GM18870 (cell line): ENCODE results near the gene PIMREG.
"Not testable (repeated sequence)": the region's sequence is repeated elsewhere in the genome, so short reads cannot be mapped to it uniquely, and the experiment has no call there.

Experiments
- ATAC-seq: cut with Tn5 transposase; IDR thresholded peaks from one replicate; pipeline ENCODE4 v1.9.1; 2021; ENCODE audit warnings: moderate library complexity; ENCODE audit not compliant: unreplicated experiment

The PIMREG gene

GRCh38 chr17:6476810-6477179 lies 32.5 kb downstream of the PIMREG start:
- ATAC-seq: no peak

DNA sequence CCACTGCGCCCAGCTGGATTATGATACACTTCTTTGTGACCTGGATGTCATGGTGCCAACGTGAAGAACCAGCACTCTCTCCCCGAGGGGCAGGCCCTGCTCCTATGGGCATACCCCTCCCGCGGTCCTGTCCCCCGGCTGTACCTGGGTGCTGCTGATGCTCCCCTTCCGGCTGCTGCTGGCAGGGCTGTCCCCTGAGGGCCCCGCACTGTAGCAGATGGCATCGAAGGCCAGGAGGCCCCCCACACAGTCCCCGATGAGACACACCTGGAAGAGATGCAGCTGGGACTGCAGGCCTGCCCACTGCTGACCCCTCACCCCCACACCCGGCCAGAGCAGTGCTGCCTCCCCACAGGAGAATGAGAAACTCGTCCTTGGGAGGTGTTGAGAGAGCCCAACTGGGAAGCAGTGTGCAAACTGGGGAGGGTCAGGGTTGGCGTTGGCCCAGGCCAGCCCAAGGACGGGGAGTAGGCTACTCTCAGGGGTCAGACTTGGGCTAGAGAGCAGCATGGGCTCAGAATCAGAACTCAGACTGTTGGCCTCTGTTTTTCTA lies 33.7 kb downstream of the PIMREG start:
- no peak for ATAC-seq

- no peak for ATAC-seq
These were observed 34.2 kb downstream of the PIMREG start for GRCh38 chr17:6478486-6478885.

DNA sequence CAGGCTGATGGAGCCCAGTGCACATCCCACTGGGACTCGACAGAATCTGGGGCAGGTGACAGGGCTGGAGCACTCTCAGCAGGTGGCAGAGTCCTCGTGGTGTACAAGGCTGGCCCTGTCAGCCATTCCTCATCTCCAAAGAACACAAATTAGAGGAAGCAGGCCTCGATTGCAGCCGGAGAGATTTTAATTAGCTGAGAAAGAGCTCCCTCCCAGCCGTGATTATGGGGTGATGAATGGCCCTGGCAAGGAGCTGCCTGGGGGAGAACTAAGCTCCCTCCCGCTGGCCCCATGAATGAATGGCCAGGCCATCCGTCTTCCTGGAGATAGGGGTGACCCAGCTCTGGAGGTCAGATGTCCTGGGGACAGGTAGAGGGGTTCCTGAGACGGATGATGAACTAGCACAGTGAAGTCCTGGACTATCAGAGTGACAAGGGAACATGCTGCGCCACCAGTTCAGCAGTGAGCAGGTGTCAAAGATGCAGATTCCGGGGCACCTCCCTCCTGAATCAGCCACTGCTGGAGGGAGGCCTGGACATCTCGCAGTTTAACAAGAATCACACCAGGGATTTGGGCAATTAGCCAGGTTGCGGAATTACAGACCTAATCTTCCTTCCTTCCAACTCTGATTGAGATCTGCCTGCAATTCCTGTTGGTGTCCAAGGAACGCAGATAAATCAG lies 35.5 kb downstream of the PIMREG start:
- no peak for ATAC-seq

- ATAC-seq: no peak
These were observed 36.0 kb downstream of the PIMREG start for GRCh38 chr17:6480303-6480675.

- no peak for ATAC-seq
These were observed 37.8 kb downstream of the PIMREG start for GRCh38 chr17:6482105-6482455.

- not testable (repeated sequence) for ATAC-seq
These were observed 38.5 kb downstream of the PIMREG start for GRCh38 chr17:6482796-6483195.

GRCh38 chr17:6483507-6483906 lies 39.3 kb downstream of the PIMREG start:
- no peak for ATAC-seq

DNA sequence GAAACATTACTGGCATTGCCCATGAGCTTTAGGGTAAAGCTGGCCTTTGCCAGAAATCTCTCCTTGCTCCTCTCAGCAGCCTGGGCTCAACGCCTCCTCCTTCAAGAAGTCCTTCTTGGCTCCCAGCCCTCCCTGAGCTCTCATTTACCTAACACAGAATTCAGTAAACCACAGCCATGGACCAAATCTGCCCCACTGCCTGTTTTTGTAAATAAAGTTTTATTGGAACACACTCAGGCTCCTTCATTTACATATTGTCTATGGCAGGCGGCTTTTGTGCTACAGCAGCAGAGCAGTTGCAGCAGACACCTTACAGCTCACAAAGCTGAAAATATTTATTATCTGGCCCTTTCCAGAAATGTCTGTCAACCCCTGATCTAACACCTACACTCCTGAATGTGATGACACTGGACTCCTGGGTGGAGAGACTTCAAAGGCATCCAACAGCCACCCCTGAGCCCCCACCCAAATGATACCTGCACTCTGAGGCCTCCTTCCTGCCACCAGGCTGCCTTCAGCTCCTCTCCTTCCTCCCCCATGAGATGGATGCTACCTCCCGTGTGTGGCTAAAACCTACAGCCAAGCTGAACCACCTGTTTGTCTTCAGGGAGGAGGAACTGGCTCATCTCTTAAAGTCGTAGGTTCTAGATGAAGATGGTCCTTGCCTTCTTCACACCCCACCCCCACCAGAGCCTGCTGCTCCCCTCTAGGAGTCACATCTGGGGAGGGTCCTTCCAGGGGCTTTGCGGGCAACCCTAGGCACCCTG lies 41.6 kb downstream of the PIMREG start:
- no peak for ATAC-seq

- ATAC-seq: no peak
These were observed 43.2 kb downstream of the PIMREG start for GRCh38 chr17:6487251-6488007.

GRCh38 chr17:6488008-6488539 lies 43.8 kb downstream of the PIMREG start:
- ATAC-seq: no peak

GRCh38 chr17:6489016-6489550 lies 44.8 kb downstream of the PIMREG start:
- no peak for ATAC-seq

DNA sequence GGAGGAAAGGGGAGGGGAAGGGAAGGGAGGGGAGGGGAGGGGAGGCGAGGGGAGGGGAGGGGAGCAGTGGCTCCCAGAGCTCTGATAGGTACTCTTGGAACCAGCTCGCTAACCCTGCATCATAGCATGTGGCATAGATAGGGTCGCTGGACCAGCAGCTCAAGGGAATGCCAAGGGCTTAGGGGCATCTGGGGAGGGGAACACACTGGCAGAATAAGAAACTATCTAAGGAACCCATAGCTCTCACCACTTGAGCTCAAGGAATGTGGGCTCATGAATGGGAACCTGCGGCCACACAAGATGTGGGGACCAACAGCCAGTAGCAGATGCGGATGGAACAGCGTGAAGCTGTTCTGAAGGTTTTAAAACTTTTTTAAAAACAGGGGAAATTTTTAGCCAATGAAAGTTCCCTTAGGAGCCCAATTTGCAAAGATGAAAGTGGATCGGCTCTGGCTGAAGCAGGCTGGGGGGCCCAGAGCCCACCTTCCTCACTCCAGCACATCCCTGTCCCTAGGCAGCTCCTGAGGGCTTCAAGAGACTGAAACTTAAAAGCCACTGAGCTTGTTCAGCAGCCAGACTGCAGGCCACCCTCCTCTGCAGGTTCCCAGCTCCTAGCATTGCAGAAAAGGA lies 46.9 kb downstream of the PIMREG start:
- ATAC-seq: no peak

DNA sequence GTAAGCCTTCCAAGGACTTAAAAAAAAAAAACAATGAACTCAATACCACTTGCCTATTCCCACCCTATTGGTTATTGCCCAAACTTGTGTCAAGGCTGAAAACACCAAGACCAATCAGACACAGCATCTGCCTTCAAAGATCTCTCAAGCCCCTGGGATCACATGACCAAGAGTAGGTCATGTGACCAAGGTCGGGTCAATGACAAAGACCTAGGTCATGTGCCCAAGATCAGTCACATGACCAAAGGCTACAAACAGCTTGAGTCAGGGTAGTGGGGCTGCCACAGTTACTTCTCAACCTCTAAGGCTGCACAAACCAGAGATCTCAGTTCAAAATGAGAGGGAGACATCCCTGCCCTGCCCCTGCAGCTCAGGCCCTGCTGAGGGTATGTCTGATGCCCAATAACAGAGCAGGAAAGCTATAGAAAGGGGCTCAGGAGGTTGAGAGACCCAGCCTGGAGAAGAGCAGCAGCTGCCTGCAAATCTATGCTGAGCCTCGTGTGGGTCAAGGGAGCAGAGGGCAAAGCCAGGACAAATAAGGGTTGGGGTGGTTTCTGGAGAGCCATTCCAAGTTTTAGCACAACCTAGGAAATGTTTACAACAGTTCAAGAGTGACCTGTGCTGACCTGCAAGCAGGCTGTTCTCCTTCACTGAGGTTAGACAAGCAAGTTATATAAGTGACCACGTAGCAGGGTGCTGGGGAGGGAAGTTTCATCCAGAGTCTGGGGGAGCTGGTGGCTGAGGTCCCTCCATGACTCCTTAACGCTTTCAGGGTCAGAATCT lies 48.8 kb downstream of the PIMREG start:
- ATAC-seq: no peak

DNA sequence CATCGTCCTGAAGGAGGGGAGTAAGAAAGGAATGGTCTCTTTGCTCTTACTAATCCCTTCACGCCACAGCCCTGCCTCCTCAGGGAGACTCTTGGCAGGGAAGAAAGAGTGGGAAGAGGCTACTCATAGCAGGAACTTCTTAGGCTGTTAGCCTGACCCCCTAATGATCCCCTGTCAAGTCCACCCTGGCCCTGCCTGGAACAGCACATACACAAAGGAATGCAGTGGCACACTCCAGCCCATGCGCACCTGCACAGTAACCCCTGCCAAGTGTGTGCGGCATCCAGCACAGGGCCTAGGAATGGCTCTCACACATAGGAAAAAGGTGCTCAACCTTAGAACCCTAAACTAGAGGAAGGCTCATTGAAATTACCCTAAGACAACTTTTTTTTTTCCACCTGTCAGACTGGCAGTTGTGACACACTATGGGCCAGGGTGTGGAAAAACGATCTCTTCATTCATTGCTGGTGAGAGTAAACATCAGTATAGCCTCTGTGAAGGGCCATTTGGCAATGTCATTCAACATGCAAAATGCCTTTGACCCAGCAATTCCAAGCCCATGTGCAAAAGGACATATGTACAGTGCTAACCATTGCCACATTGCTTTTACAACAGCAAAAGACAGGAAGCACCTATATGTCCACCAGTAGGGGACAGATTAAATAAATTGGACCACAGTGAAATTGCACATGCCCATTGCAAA lies 50.1 kb downstream of the PIMREG start:
- ATAC-seq: no peak

- no peak for ATAC-seq
These were observed 51.3 kb downstream of the PIMREG start for GRCh38 chr17:6495450-6496115.

GRCh38 chr17:6496116-6496481 lies 51.8 kb downstream of the PIMREG start:
- no peak for ATAC-seq

- ATAC-seq: no peak
These were observed 52.6 kb downstream of the PIMREG start for GRCh38 chr17:6496640-6497441.
